Vagina (tissue), 2 donors: ENCODE data around the gene FAM234B.

ENCODE experiments used
- CTCF ChIP-seq, 3 experiments: fragments of 450-650 bp in 2 of 3; fragments of 200-600 bp in 1 of 3; sonication (generic) in 1 of 3; IDR thresholded peaks; one replicate each; pipeline ENCODE4 v1.5.1; 2017 to 2019; ENCODE audit warnings: antibody characterized with exemption in 3 of 3, mild to moderate bottlenecking in 2 of 3, moderate library complexity in 2 of 3
- POLR2A ChIP-seq, 2 donors: fragments of 450-650 bp; IDR thresholded peaks; one replicate each; pipeline ENCODE4 v1.6.1; 2017; ENCODE audit warnings: antibody characterized with exemption in 2 of 2, mild to moderate bottlenecking in 2 of 2, moderate library complexity in 2 of 2

DNA sequence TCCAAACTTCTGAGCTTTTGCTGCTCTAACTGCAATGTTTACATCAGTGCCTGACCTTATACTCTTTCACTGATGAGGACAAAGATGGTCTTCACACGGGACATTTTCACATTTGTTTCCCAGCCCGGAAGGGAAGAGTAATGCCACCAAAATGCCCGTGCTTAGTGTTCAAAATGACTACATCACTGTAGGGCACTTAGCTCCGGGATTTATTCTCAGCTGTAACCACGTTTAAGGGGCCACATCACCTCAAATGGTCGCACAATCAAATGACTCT, 56.4 kb downstream of the FAM234B start:
- no peak for TF ChIP-seq CTCF (IDR thresholded peaks at IDR 0.05)
- no peak for TF ChIP-seq POLR2A (IDR thresholded peaks at IDR 0.05)
